GM12878 (cell line): ENCODE results near the gene MORC3. TPM values are rescaled to one million over a fixed set of nuclear protein-coding genes. Genes with fewer than 3 reads are reported as not detected.

Experiments used
- BCL11A ChIP-seq: IDR thresholded peaks from 2 replicates; pipeline ENCODE4 v1.6.1; 2011; ENCODE audit warnings: low read depth, low read length
- BMI1 ChIP-seq: fragments of 450-650 bp; IDR thresholded peaks from 2 replicates; pipeline ENCODE4 v1.6.1; 2016; ENCODE audit warnings: mild to moderate bottlenecking, moderate library complexity, borderline replicate concordance
- CBX3 ChIP-seq: fragments of 200-600 bp; sonication (generic); IDR thresholded peaks from 2 replicates; pipeline ENCODE4 v1.6.1; 2016; ENCODE audit warnings: low read depth, borderline replicate concordance
- CEBPB ChIP-seq, 2 experiments: fragments of 150-350 bp in 1 of 2; IDR thresholded peaks; 2 replicates each; pipeline ENCODE4 v1.6.1; 2012 to 2014; ENCODE audit warnings: low read depth in 2 of 2, low read length in 2 of 2, borderline replicate concordance in 1 of 2, inconsistent platforms in 1 of 2
- ESRRA ChIP-seq: IDR thresholded peaks from 2 replicates; pipeline ENCODE4 v1.6.1; 2012; ENCODE audit warnings: mild to moderate bottlenecking, low read length, improper control_type of control experiment
- KAT2A ChIP-seq: conservative IDR thresholded peaks from 2 replicates; pipeline ENCODE4 v1.6.1; 2011; ENCODE audit warnings: low read depth, low read length; ENCODE audit not compliant: control insufficient read depth
- MEF2B ChIP-seq: fragments of 450-650 bp; IDR thresholded peaks from 2 replicates; pipeline ENCODE4 v1.6.1; 2018; ENCODE audit warnings: mild to moderate bottlenecking, moderate library complexity; ENCODE audit not compliant: partially characterized antibody, poor library complexity, severe bottlenecking
- MTA3 ChIP-seq: IDR thresholded peaks from 2 replicates; pipeline ENCODE4 v1.6.1; 2012; ENCODE audit warnings: low read length, inconsistent platforms, borderline replicate concordance
- MXI1 ChIP-seq: fragments of 150-350 bp; IDR thresholded peaks from 2 replicates; pipeline ENCODE4 v1.6.1; 2011; ENCODE audit warnings: low read depth, mild to moderate bottlenecking, inconsistent platforms, low read length, improper control_type of control experiment
- POU2F2 ChIP-seq: IDR thresholded peaks from 3 replicates; pipeline ENCODE4 v1.6.1; 2011; ENCODE audit warnings: low read depth, mild to moderate bottlenecking, low read length, borderline replicate concordance
- RAD21 ChIP-seq: IDR thresholded peaks from 2 replicates; pipeline ENCODE4 v1.6.1; 2011; ENCODE audit warnings: mild to moderate bottlenecking, low read depth, low read length, moderate library complexity; ENCODE audit not compliant: insufficient read depth
- WRNIP1 ChIP-seq: IDR thresholded peaks from 2 replicates; pipeline ENCODE4 v1.6.1; 2011; ENCODE audit warnings: low read depth, low read length, improper control_type of control experiment, borderline replicate concordance
- ZNF24 ChIP-seq: fragments of 450-650 bp; IDR thresholded peaks from 2 replicates; pipeline ENCODE4 v1.6.1; 2017; ENCODE audit warnings: antibody characterized with exemption, mild to moderate bottlenecking
- ZNF622 ChIP-seq: fragments of 450-650 bp; IDR thresholded peaks from 2 replicates; pipeline ENCODE4 v1.6.1; 2017; ENCODE audit warnings: mild to moderate bottlenecking, inconsistent platforms
- ZSCAN29 ChIP-seq: fragments of 450-650 bp; IDR thresholded peaks from 2 replicates; pipeline ENCODE4 v1.6.1; 2017; ENCODE audit warnings: mild to moderate bottlenecking, moderate library complexity
- polyA plus RNA-seq, 11 experiments: library from polyadenylated mRNA; depleted of rRNA in 4 of 11; unstranded in 6 of 11; stranded (reverse) in 5 of 11; fragments of >200 nt; fragmentation: Nextera tagmentation in 4 of 11; fragmentation: Illumina TruSeq in 1 of 11; extraction: Ambion mirVana in 4 of 11; extraction: Trizol in 1 of 11; gene quantifications; 1 replicate in 1 of 11; 2 replicates in 10 of 11; pipeline versions ENCODE4 v1.2.1 to v1.2.3, GENCODE V29; 2011 to 2016; ENCODE audit warnings: inconsistent platforms in 2 of 11, missing spikeins in 2 of 11, low read depth in 1 of 11
- total RNA-seq, 4 experiments: library from RNA; depleted of rRNA in 3 of 4; stranded (reverse); fragments of >200 nt in 3 of 4; fragmentation: Illumina TruSeq in 1 of 4; extraction: Trizol in 1 of 4; gene quantifications; 2 replicates each; pipeline versions ENCODE4 v1.2.1 to v1.2.3, GENCODE V29; 2013 to 2021
- TF ChIP-seq, protein P1 (sequence below): fragments of 450-650 bp; IDR thresholded peaks from 2 replicates; pipeline ENCODE4 v1.6.1; 2017; ENCODE audit warnings: low read depth, mild to moderate bottlenecking, moderate library complexity
- TF ChIP-seq, protein P2 (sequence below): fragments of 450-650 bp; formaldehyde crosslinking; IDR thresholded peaks from 2 replicates; pipeline ENCODE4 v1.4.0; 2020; ENCODE audit warnings: mild to moderate bottlenecking, moderate library complexity
- TF ChIP-seq, protein P3 (sequence below): fragments of 450-650 bp; formaldehyde crosslinking; IDR thresholded peaks from 2 replicates; pipeline ENCODE4 v1.4.0; 2022; ENCODE audit warnings: mild to moderate bottlenecking, moderate library complexity

The MORC3 gene
- total and polyA plus RNA-seq, 10 of the 15 experiments (the other 5 are each of a cell fraction or from before 2014, with no cell fraction given): 5.5 to 29.9 (median 16.3) TPM

DNA sequence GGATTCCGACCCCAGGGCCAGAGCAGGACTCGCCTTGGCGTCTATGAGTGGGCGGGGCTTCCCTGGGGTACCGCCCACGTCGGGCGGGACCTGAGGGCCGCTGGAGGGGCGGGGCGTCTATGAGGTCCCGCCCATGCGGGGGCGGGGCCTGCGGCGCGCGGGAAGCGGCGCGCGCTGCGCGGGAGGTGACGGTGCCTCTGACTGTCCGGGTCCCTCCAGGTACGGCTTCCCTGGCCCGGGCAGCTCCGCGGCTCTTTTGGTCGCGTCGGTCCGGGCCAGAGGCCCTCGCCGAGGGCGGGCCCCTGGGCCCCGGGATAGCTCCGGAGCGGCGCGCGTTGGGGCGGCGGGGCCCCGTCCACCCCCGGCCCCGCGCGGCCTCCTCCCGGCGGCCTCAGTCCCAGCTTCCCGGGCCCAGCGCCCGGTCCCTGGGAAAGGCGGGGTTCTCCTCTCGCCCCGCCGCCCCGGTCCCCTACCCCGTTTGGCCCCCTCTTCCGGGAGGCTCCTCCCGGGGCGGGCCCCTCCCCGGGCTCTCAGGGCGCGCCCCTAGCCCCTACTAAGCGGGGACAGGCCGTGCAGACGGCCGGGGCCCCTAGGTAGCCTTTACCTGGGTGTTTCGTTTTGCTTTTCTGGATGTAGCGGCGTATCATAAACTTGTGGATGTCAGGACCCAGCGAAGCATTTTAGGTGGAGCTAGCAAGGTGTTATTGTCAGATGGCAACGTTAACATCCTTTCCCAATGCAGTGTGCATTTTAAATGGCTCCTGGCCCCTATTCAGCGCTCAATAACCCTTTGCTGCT lies 65.4 kb downstream of the MORC3 start, which contains the start of gene CHAF1B (continued):
- TF ChIP-seq POU2F2: 0 out of 3 replicates have a peak, but pooled peaks have one; percentile 17
- TF ChIP-seq CEBPB (IDR thresholded peaks at IDR 0.05; ENCODE audit: borderline replicate concordance in 1 of 2, low read depth in 2 of 2, low read length in 2 of 2): no peak
- TF ChIP-seq ZNF622: no peak
- no peak for TF ChIP-seq WRNIP1
- no peak for TF ChIP-seq RAD21
- TF ChIP-seq MEF2B: no peak
- no peak for TF ChIP-seq CBX3
- TF ChIP-seq, protein P1, sequence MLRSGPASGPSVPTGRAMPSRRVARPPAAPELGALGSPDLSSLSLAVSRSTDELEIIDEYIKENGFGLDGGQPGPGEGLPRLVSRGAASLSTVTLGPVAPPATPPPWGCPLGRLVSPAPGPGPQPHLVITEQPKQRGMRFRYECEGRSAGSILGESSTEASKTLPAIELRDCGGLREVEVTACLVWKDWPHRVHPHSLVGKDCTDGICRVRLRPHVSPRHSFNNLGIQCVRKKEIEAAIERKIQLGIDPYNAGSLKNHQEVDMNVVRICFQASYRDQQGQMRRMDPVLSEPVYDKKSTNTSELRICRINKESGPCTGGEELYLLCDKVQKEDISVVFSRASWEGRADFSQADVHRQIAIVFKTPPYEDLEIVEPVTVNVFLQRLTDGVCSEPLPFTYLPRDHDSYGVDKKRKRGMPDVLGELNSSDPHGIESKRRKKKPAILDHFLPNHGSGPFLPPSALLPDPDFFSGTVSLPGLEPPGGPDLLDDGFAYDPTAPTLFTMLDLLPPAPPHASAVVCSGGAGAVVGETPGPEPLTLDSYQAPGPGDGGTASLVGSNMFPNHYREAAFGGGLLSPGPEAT: no peak
- no peak for TF ChIP-seq BCL11A
- TF ChIP-seq BMI1: no peak
- no peak for TF ChIP-seq KAT2A
- TF ChIP-seq, protein P2, sequence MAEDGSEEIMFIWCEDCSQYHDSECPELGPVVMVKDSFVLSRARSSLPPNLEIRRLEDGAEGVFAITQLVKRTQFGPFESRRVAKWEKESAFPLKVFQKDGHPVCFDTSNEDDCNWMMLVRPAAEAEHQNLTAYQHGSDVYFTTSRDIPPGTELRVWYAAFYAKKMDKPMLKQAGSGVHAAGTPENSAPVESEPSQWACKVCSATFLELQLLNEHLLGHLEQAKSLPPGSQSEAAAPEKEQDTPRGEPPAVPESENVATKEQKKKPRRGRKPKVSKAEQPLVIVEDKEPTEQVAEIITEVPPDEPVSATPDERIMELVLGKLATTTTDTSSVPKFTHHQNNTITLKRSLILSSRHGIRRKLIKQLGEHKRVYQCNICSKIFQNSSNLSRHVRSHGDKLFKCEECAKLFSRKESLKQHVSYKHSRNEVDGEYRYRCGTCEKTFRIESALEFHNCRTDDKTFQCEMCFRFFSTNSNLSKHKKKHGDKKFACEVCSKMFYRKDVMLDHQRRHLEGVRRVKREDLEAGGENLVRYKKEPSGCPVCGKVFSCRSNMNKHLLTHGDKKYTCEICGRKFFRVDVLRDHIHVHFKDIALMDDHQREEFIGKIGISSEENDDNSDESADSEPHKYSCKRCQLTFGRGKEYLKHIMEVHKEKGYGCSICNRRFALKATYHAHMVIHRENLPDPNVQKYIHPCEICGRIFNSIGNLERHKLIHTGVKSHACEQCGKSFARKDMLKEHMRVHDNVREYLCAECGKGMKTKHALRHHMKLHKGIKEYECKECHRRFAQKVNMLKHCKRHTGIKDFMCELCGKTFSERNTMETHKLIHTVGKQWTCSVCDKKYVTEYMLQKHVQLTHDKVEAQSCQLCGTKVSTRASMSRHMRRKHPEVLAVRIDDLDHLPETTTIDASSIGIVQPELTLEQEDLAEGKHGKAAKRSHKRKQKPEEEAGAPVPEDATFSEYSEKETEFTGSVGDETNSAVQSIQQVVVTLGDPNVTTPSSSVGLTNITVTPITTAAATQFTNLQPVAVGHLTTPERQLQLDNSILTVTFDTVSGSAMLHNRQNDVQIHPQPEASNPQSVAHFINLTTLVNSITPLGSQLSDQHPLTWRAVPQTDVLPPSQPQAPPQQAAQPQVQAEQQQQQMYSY: no peak
- TF ChIP-seq ZSCAN29: no peak
- TF ChIP-seq MTA3: no peak
- TF ChIP-seq, protein P3, sequence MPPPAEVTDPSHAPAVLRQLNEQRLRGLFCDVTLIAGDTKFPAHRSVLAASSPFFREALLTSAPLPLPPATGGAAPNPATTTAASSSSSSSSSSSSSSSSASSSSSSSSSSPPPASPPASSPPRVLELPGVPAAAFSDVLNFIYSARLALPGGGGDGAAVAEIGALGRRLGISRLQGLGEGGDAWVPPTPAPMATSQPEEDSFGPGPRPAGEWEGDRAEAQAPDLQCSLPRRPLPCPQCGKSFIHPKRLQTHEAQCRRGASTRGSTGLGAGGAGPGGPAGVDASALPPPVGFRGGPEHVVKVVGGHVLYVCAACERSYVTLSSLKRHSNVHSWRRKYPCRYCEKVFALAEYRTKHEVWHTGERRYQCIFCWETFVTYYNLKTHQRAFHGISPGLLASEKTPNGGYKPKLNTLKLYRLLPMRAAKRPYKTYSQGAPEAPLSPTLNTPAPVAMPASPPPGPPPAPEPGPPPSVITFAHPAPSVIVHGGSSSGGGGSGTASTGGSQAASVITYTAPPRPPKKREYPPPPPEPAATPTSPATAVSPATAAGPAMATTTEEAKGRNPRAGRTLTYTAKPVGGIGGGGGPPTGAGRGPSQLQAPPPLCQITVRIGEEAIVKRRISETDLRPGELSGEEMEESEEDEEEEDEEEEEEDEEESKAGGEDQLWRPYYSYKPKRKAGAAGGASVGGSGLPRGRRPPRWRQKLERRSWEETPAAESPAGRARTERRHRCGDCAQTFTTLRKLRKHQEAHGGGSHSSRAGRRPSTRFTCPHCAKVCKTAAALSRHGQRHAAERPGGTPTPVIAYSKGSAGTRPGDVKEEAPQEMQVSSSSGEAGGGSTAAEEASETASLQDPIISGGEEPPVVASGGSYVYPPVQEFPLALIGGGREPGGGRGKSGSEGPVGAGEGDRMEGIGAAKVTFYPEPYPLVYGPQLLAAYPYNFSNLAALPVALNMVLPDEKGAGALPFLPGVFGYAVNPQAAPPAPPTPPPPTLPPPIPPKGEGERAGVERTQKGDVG: no peak
- no peak for TF ChIP-seq MXI1
- TF ChIP-seq ESRRA: no peak
- no peak for TF ChIP-seq ZNF24
